Middle frontal gyrus (tissue), 1 donor: ENCODE measurements around the gene PDE11A.
"Not testable (repeated sequence)": the region's sequence is repeated elsewhere in the genome, so short reads cannot be mapped to it uniquely, and the experiment has no call there.

ENCODE experiments used
- DNase-seq: peaks from one replicate; pipeline ENCODE4 v3.0.0-alpha.2; 2015; ENCODE audit warnings: low spot score; ENCODE audit errors: extremely low spot score

Gene PDE11A

DNA sequence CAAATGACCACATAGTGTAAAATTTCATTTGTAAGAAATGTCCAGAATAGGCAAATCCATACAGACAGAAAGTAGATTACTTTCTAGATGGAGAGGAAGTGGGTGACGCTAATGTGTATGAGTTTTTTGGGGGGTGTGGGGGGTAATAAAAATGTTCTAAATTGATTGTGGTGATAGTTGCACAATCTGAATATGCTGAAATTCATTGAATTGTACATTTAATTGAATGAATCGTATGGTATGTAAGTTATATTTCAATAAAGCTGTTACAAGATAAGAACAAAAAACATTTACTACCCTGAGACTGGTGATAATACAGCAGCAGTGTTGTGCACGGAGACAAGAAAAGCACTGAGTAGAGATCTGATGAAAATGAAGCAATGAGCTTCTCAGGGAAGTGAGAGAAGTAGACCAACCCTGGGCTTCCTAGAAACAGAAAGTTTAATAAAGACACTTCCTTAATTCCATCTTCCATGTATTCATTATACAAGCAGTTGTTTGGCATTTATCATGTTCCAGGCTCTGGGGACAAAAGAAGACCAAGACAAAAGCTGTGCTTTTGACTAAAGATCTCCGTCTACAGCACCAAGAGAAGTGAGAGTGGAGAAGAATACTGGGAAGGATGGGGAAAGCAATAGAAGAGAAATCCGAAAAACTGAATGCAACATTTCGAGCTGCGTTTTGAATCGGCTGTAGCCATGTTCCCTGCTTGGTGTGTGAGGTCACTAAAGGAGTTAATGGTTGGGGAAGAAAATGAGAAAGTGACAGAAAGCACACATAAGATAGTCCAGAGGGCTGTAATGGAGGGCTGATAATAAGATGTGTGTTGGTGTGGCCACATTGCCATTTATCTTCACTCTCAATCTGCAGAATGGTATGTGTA, 1.8 kb upstream of the PDE11A start:
- no peak for DNase-seq

DNA sequence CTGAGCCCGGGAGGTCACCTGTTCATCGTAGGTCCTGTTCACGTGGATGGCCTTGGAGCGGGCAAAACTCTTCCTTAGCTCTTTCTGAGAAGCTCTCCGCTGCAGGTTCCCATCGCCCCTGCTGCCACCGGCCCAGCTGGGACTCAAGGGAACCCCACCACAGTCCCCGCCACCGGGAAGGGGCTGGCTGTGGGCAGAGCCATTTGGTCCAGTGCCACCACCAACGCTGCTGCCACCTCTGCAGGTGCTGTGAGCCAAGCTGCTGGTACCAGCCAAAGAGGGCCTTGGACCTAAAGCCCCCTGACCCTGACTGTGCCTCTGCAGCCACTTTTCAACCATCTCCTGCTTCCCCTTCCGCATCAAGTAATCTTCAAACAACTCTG, 586 bp downstream of the PDE11A start:
- no peak for DNase-seq

DNA sequence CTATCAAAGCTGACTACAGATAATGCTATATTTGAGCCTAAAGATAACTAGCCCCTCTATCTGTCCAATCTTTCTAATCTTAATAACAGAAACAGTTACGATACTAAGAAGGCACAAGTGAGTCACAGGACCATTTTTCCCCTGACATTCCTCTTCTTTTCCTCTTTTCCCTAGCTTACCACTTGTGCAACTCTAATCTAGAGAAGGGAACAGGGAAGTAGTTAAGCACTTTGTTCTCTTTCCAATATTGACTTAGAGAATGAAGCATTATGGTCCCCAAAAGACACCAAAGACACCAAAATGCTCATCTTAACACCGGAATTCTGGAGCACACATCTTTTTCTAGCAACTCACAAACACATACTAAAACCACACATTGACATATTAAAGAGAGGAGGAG, 1.8 kb downstream of the PDE11A start:
- DNase-seq = no peak

DNA sequence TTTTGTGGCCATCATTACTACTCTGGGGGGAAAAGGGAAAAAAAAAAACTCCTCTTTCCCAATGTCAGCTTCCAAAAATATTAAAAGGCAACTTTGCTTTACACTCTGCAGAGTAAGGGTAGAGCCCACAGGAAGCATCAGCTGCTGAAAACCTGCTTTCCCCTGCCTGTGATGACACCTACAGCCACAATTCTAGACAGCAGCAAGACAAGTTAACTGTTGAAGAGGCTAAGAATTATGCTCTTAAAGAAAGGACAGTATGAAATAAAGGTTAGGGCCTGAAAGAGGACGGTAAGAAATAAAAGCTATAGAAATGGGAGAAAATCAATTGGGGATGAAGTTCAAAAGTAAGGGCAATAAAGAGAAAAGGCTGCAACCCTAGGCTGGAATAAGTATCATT, 3.0 kb downstream of the PDE11A start:
- no peak for DNase-seq

DNA sequence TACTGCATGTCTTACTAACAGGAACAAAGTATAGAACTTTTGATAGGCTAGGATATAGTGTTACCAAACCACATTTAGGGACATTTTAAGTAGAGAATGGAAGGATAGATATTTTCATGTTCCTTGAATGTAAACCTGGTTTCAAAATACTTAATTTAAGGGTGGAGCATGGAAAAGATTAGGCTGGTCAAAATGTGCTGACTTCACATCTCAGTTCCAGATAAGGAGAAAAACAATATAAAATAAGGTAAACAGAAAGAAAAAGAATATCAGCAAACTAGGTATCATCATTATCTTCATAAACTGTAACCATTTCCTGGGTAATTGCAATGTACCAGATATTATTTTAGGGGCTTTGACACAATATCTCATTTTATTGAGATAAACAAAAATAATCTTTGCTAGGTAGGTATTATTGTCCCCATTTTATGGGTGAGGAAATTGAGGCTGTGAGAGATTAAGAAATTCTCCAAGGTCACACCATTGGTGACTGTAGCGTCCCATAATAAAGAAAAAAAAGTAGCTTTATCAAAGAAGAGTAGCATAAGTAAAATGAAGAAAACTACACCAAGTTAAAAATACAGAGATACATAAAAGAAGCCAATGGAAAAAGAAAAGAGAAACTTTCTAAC, 3.6 kb downstream of the PDE11A start:
- DNase-seq = no peak

DNA sequence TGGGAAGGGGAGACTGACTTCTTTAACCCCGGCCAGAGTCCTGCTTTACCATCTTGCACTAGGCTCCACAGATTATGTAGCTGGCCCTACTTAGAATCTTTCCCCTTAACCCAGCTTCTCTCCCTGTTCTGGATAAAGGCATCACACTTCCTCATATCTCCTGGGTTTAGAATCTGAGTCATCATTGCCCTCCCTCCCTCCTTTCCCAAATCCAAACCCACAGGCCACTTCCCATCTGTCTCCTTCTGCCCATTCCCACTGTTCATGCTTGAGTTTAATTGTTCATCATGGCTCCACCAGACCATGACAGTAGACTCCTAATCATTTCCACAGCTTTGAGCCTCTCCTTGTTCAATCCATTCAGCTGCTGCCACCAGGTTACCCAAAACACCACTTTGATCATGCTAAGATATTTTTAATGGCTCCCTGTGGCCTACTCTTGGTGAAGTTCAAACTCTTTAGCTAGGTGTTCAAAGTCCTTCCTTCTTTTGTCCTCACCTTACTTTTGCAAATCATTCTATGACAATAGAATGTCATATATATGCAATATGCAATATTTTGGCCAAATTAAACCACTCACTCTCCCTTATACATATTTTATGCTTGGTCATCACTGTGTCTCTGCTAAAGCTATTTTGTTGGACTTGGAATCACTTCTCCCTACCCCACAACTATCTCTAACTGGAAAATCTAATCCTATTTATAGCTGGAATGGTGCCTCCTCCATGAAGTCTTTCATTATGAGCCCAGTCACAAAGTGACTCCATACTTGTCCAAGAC, 5.5 kb downstream of the PDE11A start:
- no peak for DNase-seq

DNA sequence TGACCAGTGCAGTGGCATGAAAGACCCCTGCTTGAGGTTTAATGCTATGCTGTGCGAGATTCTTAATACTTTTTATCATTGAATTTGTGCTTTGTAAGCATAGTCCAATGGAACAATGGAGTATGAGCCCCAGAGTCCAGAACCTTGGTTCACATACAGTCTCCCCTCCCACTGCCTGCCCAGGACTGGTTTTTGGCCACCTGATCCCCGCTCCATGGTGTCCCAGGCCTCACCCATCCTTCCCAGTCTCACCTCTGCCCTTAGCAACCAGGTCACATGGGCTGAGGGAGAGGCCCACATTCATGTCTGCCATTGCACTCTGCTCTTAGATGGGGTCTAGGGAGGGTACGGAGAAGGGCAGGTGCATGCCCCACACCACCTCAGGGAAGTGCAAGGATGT, 6.3 kb downstream of the PDE11A start:
- DNase-seq = no peak

DNA sequence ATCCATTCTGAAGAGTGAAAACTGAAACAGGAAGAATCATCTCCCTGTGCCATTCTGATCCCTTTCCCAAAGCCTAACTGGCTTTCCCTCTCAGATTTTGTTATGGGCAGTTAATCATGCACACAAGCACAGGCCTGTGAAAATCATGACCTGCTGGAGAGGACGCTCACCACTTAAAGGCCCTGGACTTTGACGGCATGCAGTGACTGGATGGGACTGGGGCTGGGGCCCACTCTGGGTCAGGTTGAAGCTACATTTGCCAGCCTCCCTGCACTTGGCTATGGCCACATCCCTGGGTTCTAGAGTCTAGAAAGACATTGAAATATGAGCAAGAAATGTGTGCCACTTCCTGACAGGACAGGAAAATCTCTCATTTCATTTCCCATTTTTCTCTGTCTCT, 12.9 kb downstream of the PDE11A start:
- no peak for DNase-seq

DNA sequence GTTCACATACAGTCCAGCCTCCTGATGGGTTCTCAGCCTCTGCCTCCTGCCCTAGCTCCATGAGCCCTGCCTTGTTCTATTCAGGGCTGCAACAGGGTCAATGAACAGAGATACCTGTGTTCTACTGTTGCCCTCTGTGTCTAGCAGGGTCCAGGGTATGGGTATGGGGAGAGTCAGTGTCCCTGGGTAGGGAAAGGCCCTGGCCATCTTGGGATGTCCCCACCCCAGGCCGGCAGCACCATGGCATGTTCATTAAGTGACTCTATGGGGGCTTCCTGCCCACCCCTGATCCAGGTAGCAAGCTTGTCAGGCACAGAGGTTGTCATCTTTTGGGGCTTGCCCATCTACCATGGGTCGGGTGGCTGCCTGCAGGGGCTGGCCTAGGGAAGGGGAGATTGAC, 13.5 kb downstream of the PDE11A start:
- no peak for DNase-seq

DNA sequence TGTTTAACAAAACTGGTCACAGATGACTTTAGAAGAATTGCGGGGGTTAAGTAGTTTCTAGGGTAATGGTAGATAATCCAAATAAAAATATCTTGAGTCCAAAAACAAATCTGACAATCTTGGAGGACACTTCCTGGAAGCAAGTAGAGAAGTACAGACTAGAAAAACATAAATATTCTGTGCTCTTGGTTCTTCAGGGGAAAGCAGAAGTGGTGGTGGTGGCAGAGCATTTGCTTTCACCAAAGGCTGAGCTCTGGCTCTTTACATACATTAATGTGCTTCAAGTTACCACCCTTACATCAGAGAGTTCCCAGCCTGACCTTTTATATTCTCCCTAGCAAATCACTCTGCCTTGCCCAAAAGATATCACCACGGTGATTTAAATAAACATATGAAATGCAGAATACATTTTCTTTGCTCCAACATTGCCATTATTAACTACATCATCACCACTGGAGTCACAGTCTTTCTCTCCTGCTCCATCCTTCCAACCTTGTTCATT, 15.3 kb downstream of the PDE11A start:
- no peak for DNase-seq

DNA sequence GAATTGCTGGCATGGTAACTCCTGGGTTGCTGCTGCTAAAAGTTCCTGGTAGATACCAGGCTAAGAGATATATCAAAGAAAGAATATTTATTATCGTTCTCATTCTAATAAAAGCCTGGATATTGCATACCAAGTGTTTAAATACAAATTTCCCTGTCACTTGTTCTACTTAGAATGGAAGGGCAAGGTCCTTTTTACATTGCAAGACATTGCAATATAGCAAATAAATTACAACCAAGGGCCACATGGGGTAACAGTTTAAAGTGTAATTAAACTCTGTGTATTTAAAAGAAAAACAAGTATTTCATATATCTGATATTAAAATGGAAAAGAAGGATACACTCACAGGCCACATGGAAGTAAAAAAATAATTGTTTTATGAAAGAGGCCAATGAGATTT, 16.2 kb downstream of the PDE11A start:
- no peak for DNase-seq

DNA sequence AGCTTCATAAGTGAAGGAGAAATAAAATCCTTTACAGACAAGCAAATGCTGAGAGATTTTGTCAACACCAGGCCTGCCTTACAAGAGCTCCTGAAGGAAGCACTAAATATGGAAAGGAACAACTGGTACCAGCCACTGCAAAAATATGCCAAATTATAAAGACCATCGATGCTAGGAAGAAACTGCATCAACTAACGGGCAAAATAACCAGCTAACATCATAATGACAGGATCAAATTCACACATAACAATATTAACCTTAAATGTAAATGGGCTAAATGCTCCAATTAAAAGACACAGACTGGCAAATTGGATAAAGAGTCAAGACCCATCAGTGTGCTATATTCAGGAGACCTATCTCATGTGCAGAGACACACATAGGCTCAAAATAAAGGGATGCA, 21.3 kb downstream of the PDE11A start:
- DNase-seq = not testable (repeated sequence)

DNA sequence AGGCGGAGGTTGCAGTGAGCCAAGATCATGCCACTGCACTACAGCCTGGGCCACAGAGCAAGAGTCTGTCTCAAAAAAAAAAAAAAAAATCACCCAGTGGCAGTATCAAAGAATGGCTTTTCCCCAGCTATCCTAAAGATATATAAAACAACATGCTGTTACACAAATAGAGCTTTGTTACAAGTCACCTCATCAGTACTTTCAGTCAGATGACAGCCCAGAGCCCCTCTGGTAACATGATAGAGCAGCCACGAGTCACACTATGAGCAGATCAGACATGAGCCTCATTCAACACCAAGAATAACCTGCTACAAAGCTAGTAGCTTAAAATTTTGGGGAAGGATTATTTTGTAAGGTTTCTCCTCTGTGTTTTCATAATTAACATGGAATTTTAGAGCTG, 25.2 kb downstream of the PDE11A start:
- DNase-seq = no peak

DNA sequence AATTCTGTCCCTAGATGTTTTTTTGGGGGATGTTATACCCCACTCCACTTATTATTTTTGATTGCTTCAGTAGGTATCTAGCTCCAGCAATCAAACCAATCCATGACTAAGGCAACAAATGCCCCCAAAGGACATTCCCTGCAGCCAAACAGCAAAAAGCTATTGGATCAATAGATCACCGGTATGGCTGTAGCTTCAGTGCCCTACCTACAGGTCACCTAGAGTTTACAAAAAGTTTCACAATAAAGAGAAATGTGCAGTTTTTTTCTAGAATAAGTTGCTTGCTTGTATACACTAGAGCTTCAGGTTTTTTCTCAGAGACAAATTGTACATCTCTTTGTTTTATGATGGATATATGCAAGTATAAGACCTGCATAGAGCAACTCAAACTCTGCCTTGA, 27.7 kb downstream of the PDE11A start:
- DNase-seq = no peak

DNA sequence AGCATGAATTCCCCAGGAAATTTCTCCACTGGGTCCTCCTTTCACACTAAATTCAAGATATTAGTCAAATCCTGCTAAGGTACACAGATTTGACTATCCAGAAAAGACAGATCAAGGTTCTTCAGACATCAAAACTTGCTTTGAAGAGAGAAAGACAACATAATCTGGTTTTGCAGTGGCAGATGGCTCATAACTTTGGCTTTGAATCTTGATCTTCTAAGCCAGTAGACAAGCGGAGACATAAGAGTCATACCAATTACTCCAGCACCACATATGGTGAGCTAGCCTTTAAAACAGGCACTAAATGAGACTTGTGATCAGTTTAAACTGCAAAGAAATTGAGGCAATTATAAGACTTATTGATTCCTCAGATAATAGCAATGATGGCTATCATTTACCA, 29.3 kb downstream of the PDE11A start:
- DNase-seq = no peak

DNA sequence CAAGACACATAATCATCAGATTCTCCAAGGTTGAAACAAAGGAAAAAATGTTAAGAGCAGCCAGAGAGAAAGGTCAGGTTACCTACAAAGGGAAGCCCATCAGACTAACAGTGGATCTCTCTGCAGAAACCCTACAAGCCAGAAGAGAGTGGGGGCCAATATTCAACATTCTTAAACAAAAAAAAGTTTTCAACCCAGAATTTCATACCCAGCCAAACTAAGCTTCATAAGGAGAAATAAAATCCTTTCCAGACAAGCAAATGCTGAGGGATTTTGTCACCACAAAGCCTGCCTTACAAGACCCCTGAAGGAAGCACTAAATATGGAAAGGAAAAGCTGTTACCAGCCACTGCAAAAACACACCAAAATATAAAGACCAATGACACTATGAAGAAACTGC, 39.0 kb downstream of the PDE11A start:
- not testable (repeated sequence) for DNase-seq

DNA sequence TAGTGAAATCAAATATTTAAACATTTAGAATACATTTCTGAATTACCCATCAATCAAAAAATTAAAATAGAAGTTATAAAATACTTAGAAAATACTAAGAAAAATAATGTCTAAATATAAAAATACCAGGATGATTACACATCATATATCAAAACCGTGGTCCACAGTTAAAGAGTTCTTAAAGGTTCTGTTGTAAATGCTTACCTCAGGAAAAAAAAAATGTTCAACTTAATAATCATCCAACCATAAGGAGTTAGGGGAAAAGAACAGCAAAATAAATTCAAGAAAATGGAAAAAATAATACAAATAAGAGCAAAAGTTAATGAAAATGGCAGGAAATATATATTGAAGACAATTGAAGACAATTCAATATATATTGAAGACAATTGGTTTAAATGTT, 43.2 kb downstream of the PDE11A start:
- DNase-seq = no peak

DNA sequence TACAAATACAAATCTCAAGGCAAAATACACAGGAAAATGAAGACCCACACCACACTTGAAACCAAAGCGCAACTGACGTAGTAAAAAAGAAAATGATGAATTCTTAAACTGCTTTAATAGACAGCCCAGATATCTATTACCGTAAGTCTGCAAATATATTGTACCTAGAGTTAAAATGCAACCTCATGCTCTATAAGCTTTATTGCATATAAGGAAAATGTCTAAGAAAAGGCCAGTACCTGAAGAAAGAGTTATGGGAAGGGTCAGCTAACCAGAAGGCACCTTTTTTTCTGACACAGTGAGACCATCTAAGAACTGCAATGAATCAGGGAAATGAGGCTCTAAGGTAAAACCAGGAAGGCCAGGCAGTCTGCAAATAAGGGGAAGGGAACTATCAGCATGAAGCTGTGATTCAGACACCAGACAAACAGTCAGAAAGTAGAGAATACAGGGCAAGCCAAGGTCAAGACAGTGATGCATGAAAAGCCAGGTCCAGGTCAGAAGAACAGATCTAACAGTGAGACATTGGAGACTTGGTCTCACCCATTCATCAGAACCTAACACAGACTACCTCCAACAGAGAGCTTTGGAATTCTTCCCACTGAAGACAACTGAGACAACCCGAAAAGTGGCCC, 46.9 kb downstream of the PDE11A start:
- DNase-seq = no peak

DNA sequence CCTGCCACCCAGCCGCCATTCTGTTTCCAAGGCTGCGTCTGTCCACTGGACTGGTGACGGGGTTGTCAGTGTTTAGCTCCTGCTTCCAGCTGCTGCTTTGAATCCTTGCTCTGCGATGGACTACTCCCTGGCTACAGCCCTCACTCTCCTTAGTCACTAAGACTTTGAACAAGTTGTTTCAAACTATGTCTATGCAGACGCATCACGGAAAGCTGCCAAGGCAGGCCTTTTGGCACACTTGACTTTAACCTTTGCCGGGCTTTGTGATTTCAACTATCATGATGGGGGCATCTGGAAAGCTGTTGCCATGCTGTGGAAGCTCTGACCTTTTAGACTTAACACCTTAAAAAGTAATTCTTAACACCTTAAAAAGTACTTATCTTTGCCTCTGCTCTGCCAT, 54.4 kb downstream of the PDE11A start:
- no peak for DNase-seq

DNA sequence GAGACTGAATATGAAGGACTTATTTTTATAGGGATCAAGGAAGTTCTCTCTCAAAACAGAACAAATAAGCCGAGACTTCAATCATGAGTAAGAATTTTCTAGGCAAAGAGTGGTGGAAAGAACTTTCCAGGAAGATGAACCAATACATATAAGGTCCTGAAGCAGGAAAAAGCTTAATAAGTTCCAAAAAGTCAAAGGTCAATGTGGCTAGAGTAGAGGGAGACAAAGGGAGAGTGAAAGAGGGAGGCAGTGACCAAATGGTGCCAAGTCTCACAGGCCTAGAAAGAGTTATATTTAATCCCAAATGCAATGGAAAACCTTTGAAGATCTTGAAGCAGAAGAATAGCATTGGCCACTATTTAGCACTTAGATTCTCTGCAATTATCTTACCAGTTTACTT, 56.0 kb downstream of the PDE11A start:
- DNase-seq = no peak

DNA sequence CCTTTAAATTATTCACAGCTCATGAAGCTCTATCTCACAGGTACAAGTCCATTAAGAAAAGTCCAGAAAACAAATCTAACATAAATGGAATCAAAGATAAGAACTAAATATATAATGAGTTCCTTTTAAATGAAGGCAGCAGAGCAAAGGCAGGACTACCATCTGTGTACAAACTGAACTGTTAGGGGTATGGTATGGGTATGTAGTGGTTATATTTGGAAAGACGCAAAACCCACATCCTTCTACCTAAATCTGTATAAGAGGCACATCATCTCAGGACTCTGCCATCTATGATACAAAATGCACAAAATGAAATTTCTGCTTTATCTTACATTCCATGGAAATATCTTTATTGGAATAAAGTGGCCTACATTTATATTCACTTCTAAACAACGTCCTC, 59.9 kb downstream of the PDE11A start:
- no peak for DNase-seq

DNA sequence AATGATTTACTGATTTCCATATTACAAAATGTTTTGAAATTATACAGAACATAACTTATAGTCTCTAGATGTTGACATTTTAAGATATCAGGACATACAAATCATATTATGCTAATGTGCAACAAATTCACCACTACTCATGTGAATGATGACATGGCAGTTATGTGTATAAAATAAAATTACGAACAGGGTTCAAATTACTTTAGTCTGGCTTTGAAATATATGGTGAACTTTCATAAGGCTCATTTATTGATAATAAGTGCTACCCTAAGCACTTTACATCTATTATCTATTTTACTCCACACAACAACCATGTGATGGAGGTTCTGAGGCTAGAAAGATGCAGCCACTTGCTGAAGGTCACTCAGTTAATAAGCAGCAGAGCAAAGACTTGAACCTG, 62.8 kb downstream of the PDE11A start:
- DNase-seq = no peak
